Activated CD4-positive, alpha-beta T cell treated with anti-CD3 and anti-CD28 coated beads for 4 hours (primary cell): Measurements from ENCODE around the gene ANKS1A.
"Not testable (repeated sequence)": the region's sequence is repeated elsewhere in the genome, so short reads cannot be mapped to it uniquely, and the experiment has no call there.

ENCODE experiments used
- DNase-seq, 2 donors: peaks; one replicate each; pipeline ENCODE4 v3.0.0-alpha.2; 2020

ANKS1A gene

DNA sequence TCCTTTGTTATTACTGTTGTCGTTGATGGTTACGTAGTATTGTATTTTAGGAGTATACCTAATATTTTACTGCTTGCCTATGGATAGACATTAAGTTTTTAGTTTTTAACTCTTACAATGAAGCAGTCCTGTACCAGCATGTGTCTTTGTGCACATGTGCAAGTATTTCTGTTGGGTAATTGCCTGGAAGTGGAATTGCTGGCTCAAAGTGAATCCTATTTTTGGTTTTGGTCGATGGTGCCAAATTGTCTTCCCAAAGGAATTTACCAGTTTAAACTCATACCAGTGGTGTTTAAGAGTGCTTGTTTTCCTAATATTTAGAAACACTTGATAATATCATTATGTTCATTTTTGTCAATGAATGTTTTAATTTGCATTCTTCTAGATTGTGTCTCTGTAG, 75.5 kb downstream of the ANKS1A start:
- no peak for DNase-seq

DNA sequence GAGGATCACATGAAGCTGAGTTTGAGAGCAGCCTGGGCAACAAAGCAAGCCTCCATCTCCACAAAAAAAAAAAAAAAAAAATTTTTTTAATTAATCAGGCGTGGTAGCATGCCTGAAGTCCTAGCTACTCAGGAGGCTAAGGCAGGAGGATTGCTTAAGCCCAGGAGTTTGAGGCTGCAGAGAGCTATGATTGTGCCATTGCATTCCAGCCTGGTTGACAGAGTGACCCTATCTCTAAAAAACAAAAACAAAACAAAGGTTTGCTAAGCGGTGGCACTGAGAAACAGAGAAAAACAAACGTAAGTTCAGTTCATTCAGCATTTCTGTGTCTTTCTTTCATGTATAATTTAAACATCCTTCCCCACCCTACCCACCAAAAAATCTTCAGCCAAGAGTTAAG, 78.4 kb downstream of the ANKS1A start:
- DNase-seq: no peak

GRCh38 chr6:34969662-34970265, 80.7 kb downstream of the ANKS1A start:
- DNase-seq: no peak

- no peak for DNase-seq
These were observed 81.4 kb downstream of the ANKS1A start for GRCh38 chr6:34970488-34970887.

- no peak for DNase-seq
These were observed 81.9 kb downstream of the ANKS1A start for GRCh38 chr6:34970957-34971356.

- DNase-seq: no peak
These were observed 84.6 kb downstream of the ANKS1A start for GRCh38 chr6:34973547-34974248.

GRCh38 chr6:34974249-34974642, 85.2 kb downstream of the ANKS1A start:
- no peak for DNase-seq

GRCh38 chr6:34976239-34976638, 87.2 kb downstream of the ANKS1A start:
- DNase-seq: no peak

DNA sequence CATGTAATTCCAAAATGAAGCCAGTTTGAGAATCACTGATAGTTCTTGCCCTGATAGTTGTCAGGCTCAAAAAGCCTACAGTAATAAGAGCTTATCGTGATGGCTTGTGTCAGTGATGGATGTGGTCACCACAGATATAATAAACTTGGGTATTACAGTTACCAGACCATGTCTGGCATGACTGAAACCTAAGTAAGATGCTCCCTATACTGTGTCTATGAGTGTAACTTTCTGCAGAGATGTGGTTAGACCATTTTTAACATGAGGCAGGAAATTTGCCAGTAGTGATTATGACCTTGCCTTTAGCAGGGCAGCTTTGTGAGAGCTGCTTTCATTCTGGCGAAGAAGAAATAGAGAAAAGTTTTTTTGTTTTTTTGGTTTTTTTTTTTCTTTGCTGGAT, 90.2 kb downstream of the ANKS1A start:
- no peak for DNase-seq

DNA sequence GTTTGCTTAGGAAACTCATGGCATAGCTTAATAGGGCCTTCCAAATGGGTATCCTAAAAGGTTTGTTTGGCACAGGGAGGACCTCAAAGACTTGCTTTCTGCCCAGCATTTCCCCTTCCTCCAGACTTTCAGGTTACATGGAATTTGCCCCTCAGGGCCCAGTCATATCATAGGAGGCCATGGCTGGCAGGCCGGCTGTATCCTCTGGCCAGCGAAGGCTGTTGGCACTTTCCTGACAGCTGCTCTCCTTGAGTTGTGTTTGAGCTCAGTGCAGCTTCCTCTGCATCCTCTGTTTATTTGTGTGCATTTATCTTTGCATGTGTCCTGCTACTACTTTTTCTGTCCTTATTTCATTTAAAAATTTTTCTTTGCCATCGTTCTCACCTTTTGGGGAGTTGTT, 90.9 kb downstream of the ANKS1A start:
- DNase-seq: no peak

DNA sequence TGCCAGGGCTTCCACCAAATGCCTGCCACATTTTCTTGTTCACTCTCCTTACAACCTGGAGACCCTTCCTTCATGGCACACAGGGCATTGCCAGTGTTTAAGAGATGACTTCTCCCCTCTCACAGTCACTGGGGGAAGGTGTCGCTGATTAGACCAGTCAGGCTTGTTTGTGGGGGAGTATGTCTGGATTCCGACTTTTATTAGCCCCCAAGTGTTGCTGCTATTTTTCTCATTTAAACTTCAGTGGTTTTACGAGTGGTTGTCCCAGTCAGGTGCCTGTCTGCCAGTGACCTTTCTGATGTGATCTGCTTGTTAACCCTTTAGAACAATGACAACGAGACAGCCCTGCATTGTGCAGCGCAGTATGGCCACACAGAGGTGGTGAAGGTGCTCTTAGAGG, 92.3 kb downstream of the ANKS1A start:
- DNase-seq: no peak

DNA sequence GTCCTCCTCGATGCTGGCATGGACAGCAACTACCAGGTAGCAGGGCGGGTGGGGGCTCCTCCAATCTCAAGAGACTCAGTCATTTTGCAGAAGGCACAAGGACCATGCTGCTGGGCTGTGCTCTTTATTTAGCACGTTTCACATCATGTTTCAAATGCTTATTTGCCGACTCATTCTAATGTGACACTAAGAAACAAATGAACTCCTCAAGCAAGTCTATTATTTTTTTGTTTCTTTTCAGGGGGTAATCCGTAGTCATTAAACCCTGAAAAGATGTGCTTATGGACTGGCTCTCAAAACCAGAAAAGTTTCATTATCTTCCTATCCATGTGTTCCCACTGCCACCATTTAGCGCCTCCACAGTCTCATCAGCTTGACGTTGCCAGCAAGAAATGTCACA, 92.9 kb downstream of the ANKS1A start:
- no peak for DNase-seq

GRCh38 chr6:34982424-34982852, 93.4 kb downstream of the ANKS1A start:
- no peak for DNase-seq

- DNase-seq: no peak
These were observed 95.4 kb downstream of the ANKS1A start for GRCh38 chr6:34984416-34984815.

DNA sequence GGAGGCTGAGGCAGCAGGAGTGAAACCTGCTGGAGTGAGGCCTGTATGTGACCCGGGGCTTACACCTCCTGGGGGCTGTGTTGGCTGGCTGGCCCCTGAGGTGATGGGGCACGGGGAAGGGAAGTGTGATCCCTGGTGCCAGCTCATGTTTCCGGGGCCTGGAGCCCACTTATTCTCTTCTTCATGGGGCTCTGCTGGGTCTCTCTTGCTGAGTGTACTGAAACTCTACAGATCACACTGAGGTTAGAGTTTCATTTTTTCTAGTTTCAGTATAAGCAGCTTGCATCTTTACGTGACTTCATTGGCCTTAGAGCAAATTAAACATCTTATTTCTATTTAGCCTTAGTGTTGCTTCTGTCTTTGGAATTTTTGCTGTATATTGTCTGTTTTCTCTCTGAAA, 96.2 kb downstream of the ANKS1A start:
- no peak for DNase-seq

- DNase-seq: peak; percentile 54 to 62
These were observed 97.8 kb downstream of the ANKS1A start for GRCh38 chr6:34986845-34987246.

DNA sequence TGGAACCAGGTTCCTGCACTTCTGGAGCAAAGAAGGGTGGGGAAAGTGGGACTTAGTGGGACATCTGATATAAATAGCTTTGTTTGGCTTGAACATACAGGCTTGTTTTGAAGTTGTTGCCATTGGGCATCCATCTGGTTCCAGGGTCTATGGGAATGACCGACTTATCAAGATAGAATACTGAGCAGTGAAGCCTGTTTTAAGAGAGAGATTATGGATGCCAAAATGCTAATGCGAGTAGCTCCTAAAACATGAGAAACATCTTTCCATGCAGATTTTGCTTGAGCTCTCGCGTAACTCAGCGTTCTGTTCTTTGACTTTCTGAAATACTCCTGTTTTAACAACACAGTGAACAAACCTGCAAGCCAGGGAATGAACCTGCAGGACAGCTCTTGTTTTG, 98.5 kb downstream of the ANKS1A start:
- DNase-seq: no peak

GRCh38 chr6:34990971-34991560, 102.0 kb downstream of the ANKS1A start:
- no peak for DNase-seq

GRCh38 chr6:34992376-34992775, 103.3 kb downstream of the ANKS1A start:
- DNase-seq: no peak

DNA sequence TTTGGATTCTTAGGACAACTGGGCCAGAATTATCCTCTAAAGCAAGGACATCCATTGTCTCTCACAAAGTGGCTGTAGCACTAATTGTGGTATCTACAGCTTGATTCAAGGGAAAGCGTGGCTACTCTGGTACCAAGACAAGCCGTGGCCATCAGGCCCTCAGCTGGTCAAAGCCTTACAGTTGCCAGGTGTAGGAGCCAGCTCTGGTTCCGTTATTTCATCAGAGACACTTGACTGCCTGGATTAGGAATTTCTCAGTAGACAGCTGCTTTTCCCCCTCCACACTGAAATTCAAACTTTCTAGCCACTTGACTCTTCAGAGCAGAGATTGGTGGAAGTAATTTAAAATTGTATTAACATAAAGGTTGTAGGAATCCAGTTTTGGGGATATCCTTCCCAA, 104.2 kb downstream of the ANKS1A start:
- DNase-seq: no peak

GRCh38 chr6:34994693-34995092, 105.6 kb downstream of the ANKS1A start:
- DNase-seq: no peak

DNA sequence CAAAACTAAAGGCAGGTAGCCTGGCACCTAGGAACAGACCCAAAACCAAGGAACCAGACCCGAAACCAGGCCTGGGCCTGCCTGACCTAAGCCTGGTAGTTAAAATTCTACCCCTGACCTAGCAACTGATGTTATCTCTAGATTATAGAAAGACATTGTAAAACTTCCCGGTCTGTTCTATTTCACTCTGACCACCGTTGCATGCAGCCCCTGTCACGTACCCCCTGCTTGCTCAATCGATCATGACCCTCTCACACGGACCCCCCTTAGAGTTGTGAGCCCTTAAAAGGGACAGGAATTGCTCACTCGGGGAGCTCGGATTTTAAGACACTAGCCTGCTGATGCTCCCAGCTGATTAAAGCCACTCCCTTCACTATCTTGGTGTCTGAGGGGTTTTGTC, 109.4 kb downstream of the ANKS1A start:
- not testable (repeated sequence) for DNase-seq

DNA sequence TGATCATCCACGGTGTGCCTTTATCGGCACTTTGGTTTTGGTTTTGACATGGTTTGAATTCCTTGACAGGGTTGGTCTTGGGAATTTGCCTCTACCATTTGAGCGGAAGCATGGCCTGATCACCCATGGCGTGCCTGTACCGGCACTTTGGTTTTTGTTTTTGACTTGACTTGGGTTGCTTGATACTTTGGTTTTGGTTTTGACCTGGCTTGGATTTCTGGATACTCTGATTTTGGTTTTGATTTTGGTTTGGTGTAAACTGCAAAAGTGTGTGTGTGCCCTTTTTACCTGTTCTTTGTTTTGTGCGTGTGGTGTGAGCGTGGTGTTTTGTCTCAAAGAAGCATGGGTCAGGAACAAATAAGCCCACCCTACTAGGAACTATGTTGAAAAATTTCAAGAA, 110.1 kb downstream of the ANKS1A start:
- DNase-seq: not testable (repeated sequence)

GRCh38 chr6:34999962-35000361, 110.9 kb downstream of the ANKS1A start:
- DNase-seq: not testable (repeated sequence)

DNA sequence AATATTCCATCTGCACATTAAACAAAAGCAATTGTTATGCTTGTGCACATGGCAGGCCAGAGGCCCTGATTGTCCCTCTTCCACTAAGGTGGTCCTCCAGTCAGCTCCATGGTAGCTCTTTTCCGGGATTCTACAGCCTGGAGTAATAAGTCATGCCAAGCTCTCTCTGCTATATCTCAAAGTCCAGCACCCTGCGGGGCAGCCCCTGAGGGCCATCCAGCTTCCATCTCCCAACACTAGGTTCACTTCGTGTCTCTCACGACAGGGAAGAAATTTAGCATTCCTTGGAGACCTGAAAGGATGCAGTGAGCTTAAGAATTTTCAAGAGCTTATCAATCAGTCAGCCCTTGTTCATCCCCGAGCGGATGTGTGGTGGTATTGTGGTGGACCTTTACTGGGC, 112.3 kb downstream of the ANKS1A start:
- not testable (repeated sequence) for DNase-seq
